Measurements from ENCODE around the gene CBFA2T2.

The CBFA2T2 gene

GRCh38 chr20:33663161-33664084 is 173.5 kb downstream of the CBFA2T2 start:
- Histone ChIP-seq H3K4me3 (ENCODE audit: low read length) (peak overlapping the region; percentile 62), H3K4me1 (ENCODE audit: control insufficient read depth, insufficient read depth, low read length) (peaks cover 31% of the 10 kb centered on the region)

GRCh38 chr20:33664085-33664761 is 174.3 kb downstream of the CBFA2T2 start:
- no peaks in the 10 kb centered on the region for H3K36me3 ChIP-seq (ENCODE audit: control insufficient read depth, insufficient read depth, low read length)
- H3K27me3 ChIP-seq (ENCODE audit: control insufficient read depth, insufficient read depth, low read length): no peaks in the 10 kb centered on the region
- peak overlapping the region; percentile 62 for H3K4me3 ChIP-seq (ENCODE audit: low read length)
- H3K9ac ChIP-seq (ENCODE audit: low read length): peak overlapping the region; percentile 86
- no peaks in the 10 kb centered on the region for H3K9me3 ChIP-seq (ENCODE audit: control insufficient read depth, low read length)
- H3K4me1 ChIP-seq (ENCODE audit: control insufficient read depth, insufficient read depth, low read length): peaks cover 31% of the 10 kb centered on the region

More at GRCh38 chr20:33663161-33664084, 173.5 kb downstream of the CBFA2T2 start:
- Histone ChIP-seq H3K9me3 (ENCODE audit: control insufficient read depth, low read length) (no peaks in the 10 kb centered on the region), H3K36me3 (ENCODE audit: control insufficient read depth, insufficient read depth, low read length) (no peaks in the 10 kb centered on the region), H3K9ac (ENCODE audit: low read length) (peak overlapping the region; percentile 86), H3K27me3 (ENCODE audit: control insufficient read depth, insufficient read depth, low read length) (no peaks in the 10 kb centered on the region)

GRCh38 chr20:33664762-33665144 is 174.9 kb downstream of the CBFA2T2 start:
- no peak overlapping the region for H3K4me3 ChIP-seq (ENCODE audit: low read length)

GRCh38 chr20:33666293-33667244 is 176.7 kb downstream of the CBFA2T2 start, which contains the start of gene ACTL10:
Gene ACTL10 (plus strand): TSS chr20:33666943. CDS start chr20:33667498, 555 bp downstream.
- H3K36me3 ChIP-seq (ENCODE audit: control insufficient read depth, insufficient read depth, low read length): peaks cover 7% of the 10 kb centered on the region
- no peaks in the 10 kb centered on the region for H3K9me3 ChIP-seq (ENCODE audit: control insufficient read depth, low read length)
- H3K4me3 ChIP-seq (ENCODE audit: low read length): no peak within 1 kb of the TSS
- H3K27me3 ChIP-seq (ENCODE audit: control insufficient read depth, insufficient read depth, low read length): no peaks in the 10 kb centered on the region
- peaks cover 47% of the 10 kb centered on the region for H3K4me1 ChIP-seq (ENCODE audit: control insufficient read depth, insufficient read depth, low read length)
- H3K9ac ChIP-seq (ENCODE audit: low read length): peak within 1 kb of the TSS; percentile 70

More at GRCh38 chr20:33664762-33665144, 174.9 kb downstream of the CBFA2T2 start:
- H3K27me3 ChIP-seq (ENCODE audit: control insufficient read depth, insufficient read depth, low read length): no peaks in the 10 kb centered on the region
- H3K9me3 ChIP-seq (ENCODE audit: control insufficient read depth, low read length): no peaks in the 10 kb centered on the region
- H3K36me3 ChIP-seq (ENCODE audit: control insufficient read depth, insufficient read depth, low read length): no peaks in the 10 kb centered on the region
- no peak overlapping the region for H3K9ac ChIP-seq (ENCODE audit: low read length)
- peaks cover 31% of the 10 kb centered on the region for H3K4me1 ChIP-seq (ENCODE audit: control insufficient read depth, insufficient read depth, low read length)

GRCh38 chr20:33667245-33667675 is 177.4 kb downstream of the CBFA2T2 start:
- Histone ChIP-seq H3K9me3 (ENCODE audit: control insufficient read depth, low read length) (no peaks in the 10 kb centered on the region), H3K4me1 (ENCODE audit: control insufficient read depth, insufficient read depth, low read length) (peaks cover 51% of the 10 kb centered on the region), H3K9ac (ENCODE audit: low read length) (no peak overlapping the region), H3K27me3 (ENCODE audit: control insufficient read depth, insufficient read depth, low read length) (no peaks in the 10 kb centered on the region), H3K4me3 (ENCODE audit: low read length) (no peak overlapping the region), H3K36me3 (ENCODE audit: control insufficient read depth, insufficient read depth, low read length) (peaks cover 8% of the 10 kb centered on the region)

GRCh38 chr20:33667676-33668465 is 178.0 kb downstream of the CBFA2T2 start:
- Histone ChIP-seq H3K4me1 (ENCODE audit: control insufficient read depth, insufficient read depth, low read length) (peaks cover 52% of the 10 kb centered on the region), H3K9me3 (ENCODE audit: control insufficient read depth, low read length) (no peaks in the 10 kb centered on the region), H3K9ac (ENCODE audit: low read length) (peak overlapping the region; percentile 5), H3K27me3 (ENCODE audit: control insufficient read depth, insufficient read depth, low read length) (no peaks in the 10 kb centered on the region), H3K4me3 (ENCODE audit: low read length) (no peak overlapping the region), H3K36me3 (ENCODE audit: control insufficient read depth, insufficient read depth, low read length) (peaks cover 8% of the 10 kb centered on the region)

GRCh38 chr20:33668466-33669155 is 178.7 kb downstream of the CBFA2T2 start:
- Histone ChIP-seq H3K9me3 (ENCODE audit: control insufficient read depth, low read length) (no peaks in the 10 kb centered on the region), H3K4me1 (ENCODE audit: control insufficient read depth, insufficient read depth, low read length) (peaks cover 56% of the 10 kb centered on the region), H3K9ac (ENCODE audit: low read length) (peak overlapping the region; percentile 5), H3K27me3 (ENCODE audit: control insufficient read depth, insufficient read depth, low read length) (no peaks in the 10 kb centered on the region), H3K36me3 (ENCODE audit: control insufficient read depth, insufficient read depth, low read length) (peaks cover 8% of the 10 kb centered on the region), H3K4me3 (ENCODE audit: low read length) (no peak overlapping the region)

- Histone ChIP-seq H3K4me3 (ENCODE audit: low read length) (no peak overlapping the region), H3K4me1 (ENCODE audit: control insufficient read depth, insufficient read depth, low read length) (peaks cover 53% of the 10 kb centered on the region), H3K27me3 (ENCODE audit: control insufficient read depth, insufficient read depth, low read length) (no peaks in the 10 kb centered on the region), H3K9ac (ENCODE audit: low read length) (no peak overlapping the region), H3K36me3 (ENCODE audit: control insufficient read depth, insufficient read depth, low read length) (peaks cover 8% of the 10 kb centered on the region), H3K9me3 (ENCODE audit: control insufficient read depth, low read length) (no peaks in the 10 kb centered on the region)
Observed at GRCh38 chr20:33669224-33669623, 179.3 kb downstream of the CBFA2T2 start.

GRCh38 chr20:33669873-33670640 is 180.2 kb downstream of the CBFA2T2 start:
- H3K36me3 ChIP-seq (ENCODE audit: control insufficient read depth, insufficient read depth, low read length): peaks cover 8% of the 10 kb centered on the region
- no peak overlapping the region for H3K9ac ChIP-seq (ENCODE audit: low read length)
- H3K27me3 ChIP-seq (ENCODE audit: control insufficient read depth, insufficient read depth, low read length): no peaks in the 10 kb centered on the region
- H3K4me3 ChIP-seq (ENCODE audit: low read length): no peak overlapping the region
- H3K4me1 ChIP-seq (ENCODE audit: control insufficient read depth, insufficient read depth, low read length): peaks cover 55% of the 10 kb centered on the region
- H3K9me3 ChIP-seq (ENCODE audit: control insufficient read depth, low read length): no peaks in the 10 kb centered on the region
